Cardiac muscle cell (in vitro differentiated cells and primary cell): ENCODE data around the gene TNFRSF19. TPM values are rescaled to one million over a fixed set of nuclear protein-coding genes. Genes with fewer than 3 reads are reported as not detected.
A peak's percentile ranks its signal among the peaks of the same experiment; 100 is the strongest.

Source experiments
- DNase-seq, 2 donors: peaks; one replicate each; pipeline versions ENCODE4 v3.0.0 to v3.0.0-alpha.2; 2010 to 2017; ENCODE audit warnings: low read depth in 1 of 2, low spot score in 1 of 2
- H3K27ac ChIP-seq: fragments of 200-600 bp; sonication (generic); 2 replicates; pipeline ENCODE4 v1.5.1; 2016
- H3K27me3 ChIP-seq: fragments of 200-600 bp; sonication (generic); 2 replicates; pipeline ENCODE4 v1.6.0; 2016; ENCODE audit warnings: control low read depth
- H3K36me3 ChIP-seq: fragments of 200-600 bp; sonication (generic); 2 replicates; pipeline ENCODE4 v1.5.1; 2016; ENCODE audit warnings: control low read depth
- H3K4me1 ChIP-seq: fragments of 200-600 bp; sonication (generic); 2 replicates; pipeline ENCODE4 v1.8.1; 2017; ENCODE audit warnings: low read depth, mild to moderate bottlenecking, mixed run types
- H3K4me3 ChIP-seq: fragments of 200-600 bp; sonication (generic); 2 replicates; pipeline ENCODE4 v1.5.1; 2016; ENCODE audit warnings: mild to moderate bottlenecking
- H3K9me3 ChIP-seq: fragments of 200-600 bp; sonication (generic); 2 replicates; pipeline ENCODE4 v1.5.1; 2017; ENCODE audit warnings: low read depth, mild to moderate bottlenecking, control low read depth
- polyA plus RNA-seq: library from polyadenylated mRNA; unstranded; fragments of >200 nt; fragmentation: Nextera tagmentation; extraction: Ambion mirVana; gene quantifications from 2 replicates; pipeline ENCODE4 v1.2.1, GENCODE V29; 2016
- total RNA-seq: library from RNA; depleted of rRNA; stranded (reverse); fragments of >200 nt; gene quantifications from 2 replicates; pipeline ENCODE4 v1.2.3, GENCODE V29; 2016
- TF ChIP-seq, protein P1 (sequence below): IDR thresholded peaks from 2 replicates; pipeline ENCODE4 v1.5.1; 2012; ENCODE audit warnings: low read depth, mild to moderate bottlenecking, low read length

The TNFRSF19 gene
- total and polyA plus RNA-seq, 2 experiments from 2014 or later: 91.3 to 139 TPM

DNA sequence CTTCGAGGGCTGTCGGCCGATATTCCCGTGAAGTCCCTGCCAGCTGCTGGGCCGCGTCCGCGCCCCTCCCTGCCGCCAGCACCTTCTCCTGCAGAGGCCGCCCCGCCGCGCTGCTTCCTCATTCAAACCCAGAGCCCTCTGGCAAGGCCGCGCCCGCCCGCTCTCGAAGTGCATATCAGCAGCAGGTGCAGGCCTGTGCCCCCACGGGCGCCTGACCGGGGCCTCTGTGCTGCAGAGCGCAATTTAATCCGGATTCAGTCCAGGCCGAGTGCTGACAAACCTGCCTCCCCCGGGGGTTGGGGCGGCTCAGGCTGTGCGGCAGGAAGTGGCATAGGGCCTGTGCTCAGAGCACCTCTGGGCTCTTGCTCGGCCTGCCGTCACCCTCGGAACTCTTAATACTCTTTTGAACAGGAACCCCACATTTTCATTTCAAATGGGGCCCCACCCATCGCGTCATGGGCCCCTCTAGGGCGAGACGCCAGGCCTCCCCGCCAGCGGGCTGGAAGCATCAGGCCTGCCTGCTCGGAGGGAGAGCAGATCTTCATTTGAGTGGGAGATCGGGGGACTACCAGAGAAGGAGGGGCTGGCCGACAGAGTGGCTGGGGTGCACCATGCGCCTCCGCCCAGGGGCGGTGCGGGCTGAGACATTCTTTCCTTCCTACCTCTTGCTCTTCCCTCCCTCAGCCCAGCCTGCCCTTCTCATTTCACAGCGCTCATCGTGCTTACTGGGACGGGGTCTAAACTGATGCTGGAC, 125.7 kb downstream of the TNFRSF19 start:
- H3K36me3 ChIP-seq: no peaks in the 10 kb centered on the region
- H3K4me1 ChIP-seq: no peaks in the 10 kb centered on the region
- TF ChIP-seq, protein P1, sequence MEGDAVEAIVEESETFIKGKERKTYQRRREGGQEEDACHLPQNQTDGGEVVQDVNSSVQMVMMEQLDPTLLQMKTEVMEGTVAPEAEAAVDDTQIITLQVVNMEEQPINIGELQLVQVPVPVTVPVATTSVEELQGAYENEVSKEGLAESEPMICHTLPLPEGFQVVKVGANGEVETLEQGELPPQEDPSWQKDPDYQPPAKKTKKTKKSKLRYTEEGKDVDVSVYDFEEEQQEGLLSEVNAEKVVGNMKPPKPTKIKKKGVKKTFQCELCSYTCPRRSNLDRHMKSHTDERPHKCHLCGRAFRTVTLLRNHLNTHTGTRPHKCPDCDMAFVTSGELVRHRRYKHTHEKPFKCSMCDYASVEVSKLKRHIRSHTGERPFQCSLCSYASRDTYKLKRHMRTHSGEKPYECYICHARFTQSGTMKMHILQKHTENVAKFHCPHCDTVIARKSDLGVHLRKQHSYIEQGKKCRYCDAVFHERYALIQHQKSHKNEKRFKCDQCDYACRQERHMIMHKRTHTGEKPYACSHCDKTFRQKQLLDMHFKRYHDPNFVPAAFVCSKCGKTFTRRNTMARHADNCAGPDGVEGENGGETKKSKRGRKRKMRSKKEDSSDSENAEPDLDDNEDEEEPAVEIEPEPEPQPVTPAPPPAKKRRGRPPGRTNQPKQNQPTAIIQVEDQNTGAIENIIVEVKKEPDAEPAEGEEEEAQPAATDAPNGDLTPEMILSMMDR: peak; percentile 14
- H3K4me3 ChIP-seq: no peak overlapping the region
- no peak overlapping the region for H3K27ac ChIP-seq
- peak in 1 of 2 donors; percentile 33 for DNase-seq
- H3K27me3 ChIP-seq: no peaks in the 10 kb centered on the region
- no peaks in the 10 kb centered on the region for H3K9me3 ChIP-seq

DNA sequence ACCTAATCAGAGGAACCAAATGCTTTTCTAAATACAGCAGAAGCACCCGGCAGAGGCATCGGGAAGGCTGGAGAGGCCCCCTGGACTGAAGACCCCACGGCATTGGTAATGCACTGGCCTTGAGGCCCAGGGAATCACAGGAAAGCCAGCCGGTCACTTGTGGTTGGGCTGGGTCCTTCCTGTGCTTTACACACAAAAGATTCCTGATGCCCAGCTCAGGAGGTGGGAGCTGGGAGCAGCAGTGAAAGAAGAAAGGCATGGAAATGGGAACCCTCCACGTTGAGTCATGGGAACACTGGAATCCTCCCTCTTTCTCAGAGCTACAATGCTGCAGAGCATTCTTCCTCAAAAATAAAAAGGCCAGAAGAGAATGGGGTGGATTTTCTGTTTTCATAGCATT, 126.4 kb downstream of the TNFRSF19 start:
- DNase-seq: no peak
- no peaks in the 10 kb centered on the region for H3K36me3 ChIP-seq
- no peaks in the 10 kb centered on the region for H3K9me3 ChIP-seq
- TF ChIP-seq, protein P1: no peak
- no peak overlapping the region for H3K27ac ChIP-seq
- H3K27me3 ChIP-seq: no peaks in the 10 kb centered on the region
- H3K4me1 ChIP-seq: no peaks in the 10 kb centered on the region
- H3K4me3 ChIP-seq: no peak overlapping the region

DNA sequence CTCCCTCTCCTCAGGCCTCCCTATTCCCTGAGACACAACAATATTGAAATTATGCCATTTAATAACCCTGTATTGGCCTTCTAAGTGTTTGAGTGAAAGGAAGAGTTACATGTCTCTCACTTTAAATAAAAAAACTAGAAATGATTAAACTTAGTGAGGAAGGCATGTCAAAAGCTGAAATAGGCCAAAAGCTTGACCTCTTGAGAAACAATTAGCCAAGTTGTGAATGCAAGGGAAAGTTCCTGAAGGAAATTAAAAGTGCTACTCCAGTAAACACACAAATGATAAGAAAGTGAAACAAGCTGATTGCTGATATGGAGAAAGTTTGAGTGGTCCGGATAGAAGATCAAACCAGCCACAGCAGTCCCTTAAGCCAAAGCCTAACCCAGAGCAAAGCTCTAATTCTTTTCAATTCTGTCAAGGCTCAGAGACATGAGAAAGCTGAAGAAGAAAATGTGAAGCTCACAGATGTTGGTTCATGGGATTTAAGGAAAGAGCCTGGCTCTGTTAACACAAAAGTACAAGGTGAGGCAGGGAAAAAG, 127.6 kb downstream of the TNFRSF19 start:
- Histone ChIP-seq H3K4me1 (no peaks in the 10 kb centered on the region), H3K36me3 (no peaks in the 10 kb centered on the region), H3K27ac (no peak overlapping the region), H3K27me3 (no peaks in the 10 kb centered on the region), H3K9me3 (no peaks in the 10 kb centered on the region), H3K4me3 (no peak overlapping the region)
- TF ChIP-seq, protein P1: no peak
- no peak for DNase-seq

DNA sequence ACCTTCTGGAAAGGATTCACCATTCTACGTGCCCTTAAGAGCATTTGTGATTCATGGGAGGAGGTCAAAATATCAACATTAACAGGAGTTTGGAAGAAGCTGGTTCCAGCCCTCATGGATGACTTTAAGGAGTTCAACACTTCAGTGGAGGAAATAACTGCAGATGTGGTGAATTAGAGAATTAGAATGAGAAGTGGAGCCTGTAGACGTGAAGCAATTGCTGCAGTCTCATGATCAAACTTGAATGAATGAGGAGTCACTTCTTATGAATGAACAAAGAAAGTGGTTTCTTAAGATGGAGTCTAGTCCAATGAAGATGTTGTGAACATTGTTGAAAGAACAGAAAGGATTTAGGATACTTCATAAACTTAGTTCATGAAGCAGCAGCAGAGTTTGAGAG, 129.1 kb downstream of the TNFRSF19 start:
- H3K36me3 ChIP-seq: no peaks in the 10 kb centered on the region
- H3K27ac ChIP-seq: no peak overlapping the region
- H3K9me3 ChIP-seq: no peaks in the 10 kb centered on the region
- no peak overlapping the region for H3K4me3 ChIP-seq
- H3K4me1 ChIP-seq: no peaks in the 10 kb centered on the region
- peak in 1 of 2 donors; percentile 29 for DNase-seq
- H3K27me3 ChIP-seq: no peaks in the 10 kb centered on the region
- TF ChIP-seq, protein P1: no peak

DNA sequence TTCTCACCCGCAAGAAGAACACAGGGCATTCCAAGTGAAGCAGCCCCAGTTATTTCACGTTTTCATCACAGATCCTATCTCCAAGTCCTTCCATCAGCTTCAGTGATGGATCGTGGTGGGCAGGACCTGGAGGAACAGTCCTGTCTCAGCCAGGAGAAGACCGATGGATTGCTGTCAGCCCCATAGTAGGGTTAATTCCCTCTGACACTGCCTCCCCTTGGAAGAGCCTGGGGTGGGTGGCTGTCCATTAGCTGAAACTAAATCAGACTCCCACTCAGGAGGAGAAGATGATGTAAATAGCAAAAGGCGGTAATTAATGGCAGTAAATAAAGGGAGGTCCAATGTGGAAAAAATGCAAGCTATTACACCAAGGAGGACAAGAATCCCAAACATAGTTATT, 131.0 kb downstream of the TNFRSF19 start:
- Histone ChIP-seq H3K4me1 (no peaks in the 10 kb centered on the region), H3K27ac (no peak overlapping the region), H3K9me3 (no peaks in the 10 kb centered on the region), H3K36me3 (no peaks in the 10 kb centered on the region), H3K4me3 (no peak overlapping the region), H3K27me3 (no peaks in the 10 kb centered on the region)
- DNase-seq: peak in 1 of 2 donors; percentile 47
- TF ChIP-seq, protein P1: no peak
